OCI-M1 (cell line): ENCODE results near the gene HAAO.

Source experiments
- DNase-seq: peaks from one replicate; lab custom pipeline; 2025; lab: John Stamatoyannopoulos, UW

HAAO gene

GRCh38 chr2:42813763-42814162 is 21.4 kb upstream of the HAAO start:
- peak; percentile 15 for DNase-seq

DNA sequence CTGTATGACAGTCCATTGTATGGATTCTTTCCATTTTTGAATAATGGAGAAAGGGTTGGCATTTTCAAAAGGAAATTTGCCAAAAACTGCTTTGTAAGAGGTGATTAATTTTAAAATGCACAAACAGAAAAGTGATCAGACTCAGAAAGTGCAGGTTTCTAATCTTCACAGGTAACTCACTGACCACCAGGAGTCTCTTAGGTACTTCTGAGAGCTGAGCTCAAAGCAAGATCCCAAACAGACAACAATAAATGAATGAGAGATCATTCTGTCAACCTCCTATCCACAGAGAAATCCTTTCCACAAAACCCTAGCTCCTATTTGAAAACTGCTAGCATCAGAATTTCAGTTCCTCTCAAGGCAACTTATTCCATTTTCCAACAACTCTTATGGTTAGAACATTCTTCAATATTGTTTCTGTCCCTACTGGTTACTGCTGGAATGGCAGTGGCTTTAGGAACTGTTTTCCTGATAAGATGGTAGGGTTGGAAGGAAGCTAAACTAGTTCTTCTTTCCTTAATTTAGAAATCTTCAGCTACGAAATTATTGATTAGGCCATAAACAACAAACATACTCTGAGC is 20.6 kb upstream of the HAAO start:
- peak; percentile 74 for DNase-seq

- DNase-seq = no peak
Observed at GRCh38 chr2:42810971-42811811, 18.8 kb upstream of the HAAO start.

GRCh38 chr2:42810121-42810970 is 18.0 kb upstream of the HAAO start:
- DNase-seq = peak; percentile 98

GRCh38 chr2:42809819-42810120 is 17.4 kb upstream of the HAAO start:
- DNase-seq = peak; percentile 94

GRCh38 chr2:42809131-42809818 is 16.9 kb upstream of the HAAO start:
- peak; percentile 39 for DNase-seq

- DNase-seq = no peak
Observed at GRCh38 chr2:42808301-42808700, 15.9 kb upstream of the HAAO start.

GRCh38 chr2:42806786-42807185 is 14.4 kb upstream of the HAAO start:
- no peak for DNase-seq

DNA sequence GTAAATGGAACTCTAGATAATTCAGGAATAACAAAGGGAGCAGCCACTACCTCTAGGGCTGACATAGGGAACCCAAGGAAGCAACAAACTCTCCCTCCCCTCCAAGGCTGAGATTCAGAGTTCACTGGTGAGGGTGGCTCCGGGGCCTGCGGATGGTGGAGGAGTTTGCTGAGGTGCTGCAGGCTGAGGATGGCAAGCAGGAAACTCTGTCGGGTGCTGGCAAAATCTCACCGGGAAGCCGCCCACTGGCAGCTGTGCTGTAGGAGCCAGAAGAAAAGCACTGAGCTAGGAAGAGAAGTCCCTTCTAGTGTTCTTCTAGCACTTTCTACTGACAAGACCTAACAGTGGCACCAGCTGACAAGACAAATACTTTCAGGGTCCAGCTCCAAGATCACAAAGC is 12.5 kb upstream of the HAAO start:
- DNase-seq = no peak

GRCh38 chr2:42804338-42804737 is 12.0 kb upstream of the HAAO start:
- peak; percentile 22 for DNase-seq

- no peak for DNase-seq
Observed at GRCh38 chr2:42802150-42802549, 9.8 kb upstream of the HAAO start.

DNA sequence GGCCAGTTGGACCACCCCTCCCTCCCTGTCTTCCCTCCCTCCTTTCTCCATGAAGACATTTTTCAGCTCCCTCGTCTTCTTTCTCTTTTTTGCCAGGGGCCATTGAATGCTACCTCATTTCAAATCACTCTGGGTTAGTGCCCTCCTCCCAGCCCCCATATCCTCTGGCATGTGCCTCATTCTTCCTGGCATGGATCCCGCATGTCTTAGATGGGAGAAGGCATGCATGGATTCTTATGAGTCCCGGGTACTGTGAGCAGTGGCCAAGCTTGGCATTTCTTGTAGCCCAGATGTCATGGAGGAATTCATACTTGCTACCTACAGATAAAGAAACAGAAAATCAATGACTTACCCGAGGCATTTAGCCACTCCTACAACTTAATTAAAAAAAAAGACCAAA is 9.0 kb upstream of the HAAO start:
- no peak for DNase-seq

GRCh38 chr2:42800981-42801380 is 8.6 kb upstream of the HAAO start:
- no peak for DNase-seq

GRCh38 chr2:42800461-42800962 is 8.1 kb upstream of the HAAO start:
- no peak for DNase-seq

GRCh38 chr2:42799881-42800280 is 7.5 kb upstream of the HAAO start:
- DNase-seq = no peak

GRCh38 chr2:42797281-42797680 is 4.9 kb upstream of the HAAO start:
- no peak for DNase-seq

GRCh38 chr2:42796427-42797248 is 4.3 kb upstream of the HAAO start:
- no peak for DNase-seq

DNA sequence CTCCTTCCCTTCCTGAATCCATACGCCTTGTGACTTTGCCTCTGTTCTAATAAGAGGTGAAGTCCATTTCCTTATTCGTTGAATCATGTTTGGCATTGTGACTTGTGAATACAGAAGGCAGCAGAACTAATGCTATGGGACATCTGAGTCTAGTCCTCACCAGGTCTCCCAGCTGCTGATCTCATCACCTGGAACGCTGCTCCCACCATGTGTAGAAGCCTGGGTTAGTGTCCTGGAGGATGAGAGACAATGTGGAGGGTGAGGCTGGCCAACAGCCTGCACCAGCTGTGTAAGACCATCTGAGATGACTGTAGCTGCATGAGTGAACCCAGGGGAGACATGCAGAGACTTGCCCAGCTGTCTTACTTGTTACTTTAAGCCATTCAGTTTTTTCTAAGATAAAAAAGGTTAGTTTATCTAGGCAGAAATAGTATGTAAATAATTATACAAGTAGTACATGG is 3.5 kb upstream of the HAAO start:
- no peak for DNase-seq

GRCh38 chr2:42795275-42795674 is 2.9 kb upstream of the HAAO start:
- no peak for DNase-seq

DNA sequence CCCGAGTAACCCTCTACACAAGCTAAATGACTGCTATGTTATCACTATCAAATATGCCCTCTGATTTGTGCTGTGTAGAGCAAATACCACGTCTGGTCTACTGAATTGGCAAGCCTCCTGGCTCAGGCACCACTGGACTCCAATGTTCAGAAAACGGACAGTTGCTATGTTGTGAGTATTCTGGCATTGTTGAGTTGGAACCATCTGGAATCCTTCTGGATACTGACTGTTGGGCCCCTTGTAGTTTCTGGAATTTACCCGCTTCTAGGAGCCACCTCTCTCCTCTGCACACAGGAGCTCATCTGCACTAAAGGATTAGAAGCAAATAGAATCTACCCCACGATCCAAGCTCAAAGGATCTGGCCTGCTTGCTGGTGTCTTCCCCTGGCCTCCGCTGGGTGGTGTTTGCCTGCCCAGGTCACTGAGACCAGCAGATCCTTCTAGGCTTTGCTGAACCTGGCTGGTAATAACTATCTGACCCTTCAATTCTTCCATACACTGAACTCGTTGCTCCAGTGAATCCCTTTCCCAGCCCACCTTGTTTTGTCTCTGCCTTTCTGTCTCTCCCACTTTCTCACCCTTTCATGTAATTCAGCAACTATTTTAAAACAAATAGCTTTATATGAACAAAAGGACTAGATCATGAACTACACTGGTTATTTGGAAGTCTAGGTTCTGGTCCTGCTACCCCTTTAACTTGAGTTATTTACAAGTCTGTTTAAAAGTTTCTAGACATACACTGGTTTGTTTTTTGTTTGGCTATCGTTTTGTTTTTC is 2.1 kb upstream of the HAAO start:
- peak; percentile 48 for DNase-seq
